Upper lobe of right lung (tissue), 1 donor: ENCODE measurements around the gene GPBAR1. TPM values are rescaled to one million over a fixed set of nuclear protein-coding genes. Genes with fewer than 3 reads are reported as not detected.
A peak's percentile ranks its signal among the peaks of the same experiment; 100 is the strongest.

Experiments
- ATAC-seq: fragments of 200-7000 bp; cut with Tn5 transposase; one replicate; pipeline ENCODE4 v1.9.1; 2020; ENCODE audit warnings: mild to moderate bottlenecking, moderate library complexity
- DNase-seq: peaks from one replicate; pipeline ENCODE4 v3.0.0-alpha.2; 2020
- H3K27ac ChIP-seq: fragments of 200-600 bp; one replicate; pipeline ENCODE4 v1.8.0; 2022
- H3K27me3 ChIP-seq: fragments of 200-600 bp; one replicate; pipeline ENCODE4 v1.8.0; 2022; ENCODE audit warnings: mild to moderate bottlenecking
- H3K36me3 ChIP-seq: fragments of 200-600 bp; one replicate; pipeline ENCODE4 v1.8.0; 2022
- H3K4me1 ChIP-seq: fragments of 200-600 bp; one replicate; pipeline ENCODE4 v1.8.0; 2022
- H3K4me3 ChIP-seq: fragments of 200-600 bp; one replicate; pipeline ENCODE4 v1.8.0; 2022; ENCODE audit warnings: mild to moderate bottlenecking
- H3K9me3 ChIP-seq: fragments of 200-600 bp; one replicate; pipeline ENCODE4 v1.8.0; 2022
- intact Hi-C: fragments of 100-400 bp; cut with DNase I; formaldehyde crosslinking; loops from one replicate; pipeline ENCODE4 v1.11.0; 2022
- total RNA-seq: library from RNA; stranded (reverse); fragmentation: NEBNext Ultra II Directional; extraction: Animal tissue kit (Norgen Biotek cat#: 25700); gene quantifications from one replicate; pipeline ENCODE4 v1.2.1, GENCODE V29; 2021
- TF ChIP-seq, protein P1 (sequence below): fragments of 200-600 bp; IDR thresholded peaks from one replicate; pipeline ENCODE4 v1.8.0; 2022; ENCODE audit warnings: antibody characterized with exemption
- donor health status: DM: no; HTN: yes; CAD: no; lungs with severe emphysema.

The GPBAR1 gene
- total RNA-seq, 1 donor from 2014 or later = 2.6 TPM

- TF ChIP-seq, protein P1, sequence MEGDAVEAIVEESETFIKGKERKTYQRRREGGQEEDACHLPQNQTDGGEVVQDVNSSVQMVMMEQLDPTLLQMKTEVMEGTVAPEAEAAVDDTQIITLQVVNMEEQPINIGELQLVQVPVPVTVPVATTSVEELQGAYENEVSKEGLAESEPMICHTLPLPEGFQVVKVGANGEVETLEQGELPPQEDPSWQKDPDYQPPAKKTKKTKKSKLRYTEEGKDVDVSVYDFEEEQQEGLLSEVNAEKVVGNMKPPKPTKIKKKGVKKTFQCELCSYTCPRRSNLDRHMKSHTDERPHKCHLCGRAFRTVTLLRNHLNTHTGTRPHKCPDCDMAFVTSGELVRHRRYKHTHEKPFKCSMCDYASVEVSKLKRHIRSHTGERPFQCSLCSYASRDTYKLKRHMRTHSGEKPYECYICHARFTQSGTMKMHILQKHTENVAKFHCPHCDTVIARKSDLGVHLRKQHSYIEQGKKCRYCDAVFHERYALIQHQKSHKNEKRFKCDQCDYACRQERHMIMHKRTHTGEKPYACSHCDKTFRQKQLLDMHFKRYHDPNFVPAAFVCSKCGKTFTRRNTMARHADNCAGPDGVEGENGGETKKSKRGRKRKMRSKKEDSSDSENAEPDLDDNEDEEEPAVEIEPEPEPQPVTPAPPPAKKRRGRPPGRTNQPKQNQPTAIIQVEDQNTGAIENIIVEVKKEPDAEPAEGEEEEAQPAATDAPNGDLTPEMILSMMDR = no peak
- Histone ChIP-seq H3K27me3 (no peaks in the 10 kb centered on the region), H3K9me3 (no peaks in the 10 kb centered on the region), H3K27ac (no peak overlapping the region), H3K4me3 (no peak overlapping the region), H3K36me3 (peaks cover 50% of the 10 kb centered on the region), H3K4me1 (peaks cover 17% of the 10 kb centered on the region)
- ATAC-seq (no peak), DNase-seq (no peak)
- intact Hi-C loops = no loop called here
Observed at GRCh38 chr2:218266316-218266979, 5.6 kb downstream of the GPBAR1 start.

- intact Hi-C loops = no loop called here
- Histone ChIP-seq H3K4me1 (peaks cover 25% of the 10 kb centered on the region), H3K27me3 (no peaks in the 10 kb centered on the region), H3K27ac (no peak overlapping the region), H3K4me3 (no peak overlapping the region), H3K9me3 (no peaks in the 10 kb centered on the region), H3K36me3 (peaks cover 50% of the 10 kb centered on the region)
- DNase-seq = no peak
- TF ChIP-seq, protein P1 = no peak
- no peak for ATAC-seq
Observed at GRCh38 chr2:218267259-218267658, 6.4 kb downstream of the GPBAR1 start.

DNA sequence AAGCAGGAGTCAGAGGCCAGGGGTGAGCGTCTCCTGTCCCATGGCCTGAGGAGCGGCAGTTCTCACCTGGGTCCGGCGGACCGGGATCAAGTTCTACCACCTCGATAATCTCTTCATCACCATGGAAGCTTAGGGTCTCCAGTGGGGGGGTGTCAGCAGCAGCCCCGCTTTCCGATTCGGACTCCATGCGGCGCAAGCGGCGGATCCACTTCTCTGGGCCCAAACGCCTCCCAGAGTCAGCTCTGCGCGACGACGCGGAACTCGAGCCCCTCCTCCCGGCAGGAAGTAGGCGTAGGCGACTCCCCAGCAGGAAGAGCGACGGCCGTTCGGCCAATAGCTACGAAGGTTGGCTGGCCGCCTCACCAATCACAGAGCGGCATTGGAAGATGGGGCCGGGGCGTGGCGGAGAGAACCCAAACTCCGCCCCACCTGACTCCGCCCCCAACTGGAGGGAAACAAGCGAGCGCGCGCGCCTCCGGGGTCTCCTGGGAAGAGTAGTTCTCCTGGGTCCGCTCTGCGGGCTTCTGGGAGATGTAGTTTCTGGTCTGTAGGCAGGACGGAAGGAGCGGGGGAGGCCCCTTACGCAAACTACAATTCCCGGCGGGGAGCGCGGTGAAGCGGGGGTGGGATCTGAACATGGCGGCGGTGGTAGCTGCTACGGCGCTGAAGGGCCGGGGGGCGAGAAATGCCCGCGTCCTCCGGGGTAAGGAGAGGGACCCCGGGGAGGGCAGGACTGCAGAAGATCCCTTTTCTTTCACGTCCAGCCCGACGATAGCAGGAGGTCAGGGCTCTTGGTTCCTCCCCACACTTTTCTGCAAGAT lies 9.3 kb downstream of the GPBAR1 start, which contains the start of the genes AAMP and PNKD:
Gene AAMP (minus strand): TSS at position 238 of the 821 bp plus-strand sequence. CDS start 51 bp downstream, at position 187.
Gene PNKD (plus strand): TSS at position 620 of the 821 bp plus-strand sequence. CDS start 17 bp downstream, at position 637.
- DNase-seq = peak; percentile 100
- peaks cover 47% of the 10 kb centered on the region for H3K36me3 ChIP-seq
- peaks cover 34% of the 10 kb centered on the region for H3K4me1 ChIP-seq
- H3K4me3 ChIP-seq = peak within 1 kb of the TSS; percentile 94
- intact Hi-C loops = no loop called here
- no peaks in the 10 kb centered on the region for H3K9me3 ChIP-seq
- peak; percentile 94 for ATAC-seq
- H3K27ac ChIP-seq = peak within 1 kb of the TSS; percentile 83
- no peaks in the 10 kb centered on the region for H3K27me3 ChIP-seq
- TF ChIP-seq, protein P1 = peak; percentile 32

DNA sequence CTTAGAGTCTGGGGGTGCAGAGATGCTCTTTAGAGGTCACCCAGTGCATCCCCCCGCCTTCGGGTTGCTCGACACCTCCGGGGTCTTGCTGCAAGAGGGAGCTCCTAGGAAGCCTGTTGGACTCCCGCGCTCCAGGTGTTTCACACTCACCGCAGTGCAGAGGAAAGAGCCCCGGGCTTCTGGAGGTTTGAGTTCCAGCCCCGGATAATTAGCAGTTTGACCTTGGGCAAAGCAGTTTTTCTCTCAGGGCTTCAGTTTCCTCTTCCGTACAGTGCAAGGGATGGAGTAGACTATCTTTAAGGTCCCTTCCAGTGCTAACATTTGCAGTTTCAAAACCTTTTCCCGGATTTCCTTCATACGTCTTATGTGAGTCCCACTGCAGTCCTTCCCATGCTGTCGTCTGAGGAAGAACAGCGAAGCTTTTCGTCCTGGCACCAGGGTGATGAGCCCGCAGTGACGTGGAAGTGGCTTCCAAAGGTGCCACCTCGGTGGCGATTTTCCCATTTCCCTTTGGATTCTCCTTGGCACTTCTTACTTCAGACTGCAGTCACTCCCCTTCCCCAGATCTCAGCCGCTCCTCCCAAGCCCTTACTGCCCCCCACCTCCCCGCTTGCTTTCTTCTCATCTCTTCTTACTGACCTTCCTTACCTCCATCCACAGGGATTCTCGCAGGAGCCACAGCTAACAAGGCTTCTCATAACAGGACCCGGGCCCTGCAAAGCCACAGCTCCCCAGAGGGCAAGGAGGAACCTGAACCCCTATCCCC lies 10.1 kb downstream of the GPBAR1 start:
- H3K36me3 ChIP-seq = peaks cover 47% of the 10 kb centered on the region
- ATAC-seq = no peak
- H3K9me3 ChIP-seq = no peaks in the 10 kb centered on the region
- intact Hi-C loops = no loop called here
- TF ChIP-seq, protein P1 = no peak
- peak overlapping the region; percentile 77 for H3K27ac ChIP-seq
- H3K4me3 ChIP-seq = peak overlapping the region; percentile 94
- no peak for DNase-seq
- H3K27me3 ChIP-seq = no peaks in the 10 kb centered on the region
- peaks cover 34% of the 10 kb centered on the region for H3K4me1 ChIP-seq

- TF ChIP-seq, protein P1 = no peak
- DNase-seq (no peak), ATAC-seq (no peak)
- Histone ChIP-seq H3K9me3 (no peaks in the 10 kb centered on the region), H3K27ac (peak overlapping the region; percentile 77), H3K4me3 (peak overlapping the region; percentile 94), H3K36me3 (peaks cover 47% of the 10 kb centered on the region), H3K4me1 (peaks cover 34% of the 10 kb centered on the region), H3K27me3 (no peaks in the 10 kb centered on the region)
- intact Hi-C loops = no loop called here
Observed at GRCh38 chr2:218271487-218271797, 10.6 kb downstream of the GPBAR1 start.
